Coronary artery (tissue), 2 donors: ENCODE data around the gene GALNT1.

Experiments used
- DNase-seq: peaks from one replicate; pipeline ENCODE4 v3.0.0-alpha.2; 2017; ENCODE audit warnings: low spot score
- H3K27ac ChIP-seq, 2 donors: fragments of 200-600 bp; sonication (generic); one replicate each; pipeline ENCODE4 v1.5.1; 2016 to 2019
- H3K4me3 ChIP-seq: fragments of 200-600 bp; sonication (generic); 2 replicates; pipeline ENCODE4 v1.5.1; 2016; ENCODE audit warnings: mild to moderate bottlenecking, moderate library complexity
- CTCF ChIP-seq: fragments of 200-600 bp; sonication (generic); IDR thresholded peaks from one replicate; pipeline ENCODE4 v1.5.1; 2019; ENCODE audit warnings: antibody characterized with exemption

Gene GALNT1

GRCh38 chr18:35717182-35717581 is 135.6 kb downstream of the GALNT1 start:
- DNase-seq, result no peak
- no peak overlapping the region for H3K4me3 ChIP-seq
- no peak overlapping the region for H3K27ac ChIP-seq
- no peak for TF ChIP-seq CTCF

GRCh38 chr18:35721431-35722081 is 140.0 kb downstream of the GALNT1 start:
- Histone ChIP-seq H3K4me3 (no peak overlapping the region), H3K27ac (no peak overlapping the region)
- TF ChIP-seq CTCF, result no peak
- no peak for DNase-seq

GRCh38 chr18:35728676-35729075 is 147.1 kb downstream of the GALNT1 start:
- no peak overlapping the region for H3K27ac ChIP-seq
- no peak for DNase-seq
- H3K4me3 ChIP-seq, result no peak overlapping the region
- no peak for TF ChIP-seq CTCF

GRCh38 chr18:35729991-35730668 is 148.6 kb downstream of the GALNT1 start:
- no peak for TF ChIP-seq CTCF
- Histone ChIP-seq H3K4me3 (no peak overlapping the region), H3K27ac (no peak overlapping the region)
- DNase-seq, result no peak

GRCh38 chr18:35730691-35731370 is 149.3 kb downstream of the GALNT1 start:
- no peak overlapping the region for H3K4me3 ChIP-seq
- no peak for DNase-seq
- H3K27ac ChIP-seq, result no peak overlapping the region
- TF ChIP-seq CTCF, result no peak

- TF ChIP-seq CTCF, result no peak
- Histone ChIP-seq H3K27ac (no peak overlapping the region), H3K4me3 (no peak overlapping the region)
- no peak for DNase-seq
Observed at GRCh38 chr18:35731701-35732100, 150.2 kb downstream of the GALNT1 start.
